ENCODE results near the gene ZNF862. TPM values are rescaled to one million over a fixed set of nuclear protein-coding genes. Genes with fewer than 3 reads are reported as not detected.

Gene ZNF862
- total and polyA plus RNA-seq, 8 donors, result 8.3 to 20.1 (median 14.1) TPM

DNA sequence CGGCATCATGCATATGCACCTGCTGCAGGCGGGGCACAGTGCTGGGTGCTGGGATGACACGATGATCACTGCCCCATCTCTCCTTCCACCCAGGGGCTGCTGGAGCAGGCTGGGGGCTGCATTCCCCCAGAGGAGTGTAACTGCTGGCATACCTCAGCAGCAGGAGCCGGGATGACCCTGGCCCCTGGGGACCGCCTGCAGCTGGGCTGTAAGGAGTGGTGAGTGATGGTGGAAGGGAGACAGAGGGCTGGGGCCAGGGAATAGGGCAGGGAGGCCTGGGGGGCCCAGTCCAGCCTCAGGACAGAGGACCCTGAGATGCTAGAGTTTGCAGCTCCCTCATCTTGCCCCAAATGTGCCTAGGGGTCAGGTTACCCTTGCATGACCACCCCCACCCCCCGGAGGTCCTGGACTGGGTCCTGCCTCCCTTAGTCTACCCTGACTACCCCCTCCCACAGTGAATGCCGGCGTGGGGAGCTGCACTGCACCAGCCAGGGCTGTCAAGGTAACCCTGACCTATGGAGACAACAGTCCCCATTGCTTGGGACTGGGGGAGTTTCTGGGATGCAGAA, 14.5 kb upstream of the ZNF862 start:
- FAIRE-seq (no peak), DNase-seq (peak in 3 of 6 donors; percentile 7 to 52 (median 39))

DNA sequence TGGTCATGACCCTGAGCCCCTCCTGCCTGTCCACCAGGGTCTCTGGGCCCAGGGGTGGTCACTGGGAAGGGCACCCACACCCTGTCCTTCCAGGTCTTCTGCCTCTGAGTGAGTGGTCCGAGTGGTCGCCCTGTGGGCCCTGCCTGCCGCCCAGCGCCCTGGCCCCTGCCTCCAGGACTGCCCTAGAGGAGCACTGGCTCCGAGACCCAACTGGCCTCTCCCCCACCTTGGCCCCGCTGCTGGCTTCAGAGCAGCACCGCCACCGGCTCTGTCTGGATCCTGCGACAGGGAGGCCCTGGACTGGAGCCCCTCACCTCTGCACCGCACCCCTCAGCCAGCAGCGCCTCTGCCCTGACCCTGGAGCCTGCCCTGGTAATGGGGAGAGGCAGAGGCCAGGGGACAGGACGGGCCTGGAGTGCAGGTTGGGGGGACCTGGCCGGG, 13.9 kb upstream of the ZNF862 start:
- WGBS, 2 donors, result 81 to 85% methylated on average over 13 of the region's 13 CpGs
- no peak overlapping the region for H3K27ac ChIP-seq
- DNase-seq, result peak in 3 of 6 donors; percentile 19 to 70 (median 54)
- no peak overlapping the region for H3K4me3 ChIP-seq
- no peaks in the 10 kb centered on the region for H3K36me3 ChIP-seq
- H3K4me1 ChIP-seq, result no peaks in the 10 kb centered on the region
- no peak for ATAC-seq
- no peaks in the 10 kb centered on the region for H3K27me3 ChIP-seq
- intact Hi-C loops (cut with DNase I), result no loop called here
- no peaks in the 10 kb centered on the region for H3K9me3 ChIP-seq
- no peak for FAIRE-seq
- TF ChIP-seq, protein P1, sequence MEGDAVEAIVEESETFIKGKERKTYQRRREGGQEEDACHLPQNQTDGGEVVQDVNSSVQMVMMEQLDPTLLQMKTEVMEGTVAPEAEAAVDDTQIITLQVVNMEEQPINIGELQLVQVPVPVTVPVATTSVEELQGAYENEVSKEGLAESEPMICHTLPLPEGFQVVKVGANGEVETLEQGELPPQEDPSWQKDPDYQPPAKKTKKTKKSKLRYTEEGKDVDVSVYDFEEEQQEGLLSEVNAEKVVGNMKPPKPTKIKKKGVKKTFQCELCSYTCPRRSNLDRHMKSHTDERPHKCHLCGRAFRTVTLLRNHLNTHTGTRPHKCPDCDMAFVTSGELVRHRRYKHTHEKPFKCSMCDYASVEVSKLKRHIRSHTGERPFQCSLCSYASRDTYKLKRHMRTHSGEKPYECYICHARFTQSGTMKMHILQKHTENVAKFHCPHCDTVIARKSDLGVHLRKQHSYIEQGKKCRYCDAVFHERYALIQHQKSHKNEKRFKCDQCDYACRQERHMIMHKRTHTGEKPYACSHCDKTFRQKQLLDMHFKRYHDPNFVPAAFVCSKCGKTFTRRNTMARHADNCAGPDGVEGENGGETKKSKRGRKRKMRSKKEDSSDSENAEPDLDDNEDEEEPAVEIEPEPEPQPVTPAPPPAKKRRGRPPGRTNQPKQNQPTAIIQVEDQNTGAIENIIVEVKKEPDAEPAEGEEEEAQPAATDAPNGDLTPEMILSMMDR (IDR thresholded peaks at IDR 0.05), result no peak

More for the DNA sequence above, 14.5 kb upstream of the ZNF862 start:
- intact Hi-C loops (cut with DNase I), result no loop called here
- H3K9me3 ChIP-seq, result no peaks in the 10 kb centered on the region
- H3K27me3 ChIP-seq, result no peaks in the 10 kb centered on the region
- TF ChIP-seq, protein P1 (IDR thresholded peaks at IDR 0.05), result no peak
- WGBS, 2 donors, result 80 to 92% methylated on average over 8 of the region's 8 CpGs
- no peak overlapping the region for H3K4me3 ChIP-seq
- H3K27ac ChIP-seq, result no peak overlapping the region
- no peaks in the 10 kb centered on the region for H3K36me3 ChIP-seq
- ATAC-seq, result no peak
- H3K4me1 ChIP-seq, result no peaks in the 10 kb centered on the region

DNA sequence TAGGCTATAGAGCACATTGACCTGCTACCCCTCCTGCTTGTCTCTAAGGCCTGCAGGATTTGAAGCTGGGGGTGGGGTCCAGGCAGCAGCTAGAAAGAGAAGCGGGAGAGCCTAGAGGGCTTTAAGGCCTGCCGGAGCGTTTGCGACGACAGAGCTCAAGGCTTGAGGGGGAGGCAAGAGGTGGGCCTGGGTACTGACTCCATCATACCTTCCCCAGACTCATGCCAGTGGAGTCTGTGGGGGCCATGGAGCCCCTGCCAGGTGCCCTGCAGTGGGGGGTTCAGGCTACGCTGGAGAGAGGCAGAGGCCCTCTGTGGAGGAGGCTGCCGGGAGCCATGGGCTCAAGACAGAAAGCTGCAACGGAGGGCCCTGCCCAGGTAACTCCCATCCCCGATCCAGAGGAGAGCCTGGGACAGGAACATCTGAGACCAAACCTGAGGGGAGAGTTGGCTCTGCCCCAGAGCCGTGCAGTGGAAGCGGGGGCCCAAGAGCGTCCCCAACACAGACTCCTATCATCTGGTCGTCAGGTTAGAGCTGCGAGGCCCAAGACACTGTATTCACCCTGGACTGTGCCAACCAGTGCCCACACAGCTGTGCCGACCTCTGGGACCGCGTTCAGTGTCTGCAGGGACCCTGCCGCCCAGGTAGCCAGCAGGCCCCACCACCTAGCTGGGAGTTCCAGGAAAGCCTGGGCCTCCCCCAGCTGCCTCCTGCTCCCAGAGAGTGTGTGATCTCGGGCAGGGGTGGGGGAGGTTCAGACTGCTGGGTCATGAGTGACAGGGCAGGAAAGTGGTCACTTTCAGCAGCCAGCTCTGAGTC, 13.2 kb upstream of the ZNF862 start:
- TF ChIP-seq, protein P1 (IDR thresholded peaks at IDR 0.05), result no peak
- no peak for ATAC-seq
- Histone ChIP-seq H3K4me1 (no peaks in the 10 kb centered on the region), H3K27me3 (no peaks in the 10 kb centered on the region), H3K4me3 (no peak overlapping the region), H3K9me3 (no peaks in the 10 kb centered on the region), H3K36me3 (no peaks in the 10 kb centered on the region), H3K27ac (no peak overlapping the region)
- DNase-seq, result peak in 3 of 6 donors; percentile 1 to 60 (median 40)
- intact Hi-C loops (cut with DNase I), result no loop called here
- no peak for FAIRE-seq
- 91 to 92% methylated on average over 19 of the region's 19 CpGs for WGBS, 2 donors

DNA sequence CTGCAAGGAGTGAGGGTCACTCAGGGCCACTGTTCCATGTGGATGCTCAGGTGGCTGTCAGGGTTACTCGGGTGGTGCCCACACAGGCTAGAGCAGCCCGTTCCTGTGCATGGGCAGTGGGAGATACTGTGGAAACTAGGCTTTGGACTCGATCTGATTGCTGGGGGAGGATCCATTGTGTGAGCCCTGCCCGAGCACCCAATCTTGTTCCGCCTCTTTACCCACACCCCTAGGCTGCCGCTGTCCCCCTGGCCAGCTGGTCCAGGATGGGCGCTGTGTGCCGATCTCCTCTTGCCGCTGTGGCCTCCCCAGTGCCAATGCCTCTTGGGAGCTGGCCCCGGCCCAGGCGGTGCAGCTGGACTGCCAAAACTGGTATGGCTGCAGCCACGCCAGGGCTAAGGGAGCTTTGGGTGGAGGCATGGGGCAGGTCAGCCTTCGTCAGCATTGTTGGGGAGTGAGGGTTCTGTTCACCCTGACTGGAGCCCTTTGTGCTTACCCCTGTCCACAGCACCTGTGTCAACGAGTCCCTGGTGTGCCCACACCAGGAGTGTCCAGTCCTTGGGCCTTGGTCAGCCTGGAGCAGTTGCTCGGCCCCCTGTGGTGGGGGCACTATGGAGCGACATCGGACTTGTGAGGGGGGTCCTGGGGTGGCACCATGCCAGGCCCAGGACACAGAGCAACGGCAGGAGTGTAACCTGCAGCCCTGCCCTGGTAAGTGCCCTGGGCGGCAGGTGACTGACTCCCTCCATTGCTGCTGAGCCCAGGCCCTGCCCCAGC, 12.4 kb upstream of the ZNF862 start:
- Histone ChIP-seq H3K4me3 (no peak overlapping the region), H3K9me3 (no peaks in the 10 kb centered on the region), H3K27ac (no peak overlapping the region), H3K27me3 (no peaks in the 10 kb centered on the region), H3K4me1 (no peaks in the 10 kb centered on the region), H3K36me3 (no peaks in the 10 kb centered on the region)
- TF ChIP-seq, protein P1 (IDR thresholded peaks at IDR 0.05), result no peak
- 81 to 83% methylated on average over 19 of the region's 19 CpGs for WGBS, 2 donors
- DNase-seq (peak in 3 of 6 donors; percentile 20 to 71 (median 59)), ATAC-seq (no peak), FAIRE-seq (no peak)
- intact Hi-C loops (cut with DNase I), result no loop called here
